HL-60 (cell line): ENCODE results near the gene CEND1.

Source experiments
- DNase-seq, 2 experiments: peaks; one replicate each; pipeline ENCODE4 v3.0.0-alpha.2; 2010 to 2020; ENCODE audit warnings: low read depth in 1 of 2, low spot score in 1 of 2
- H3K27ac ChIP-seq: fragments of 250-450 bp; sonication (Bioruptor Pico); replicated peaks from 2 replicates; pipeline ENCODE4 v1.5.1; 2020; ENCODE audit warnings: mild to moderate bottlenecking, moderate library complexity
- H3K27me3 ChIP-seq: fragments of 250-450 bp; sonication (Bioruptor Pico); 2 replicates; pipeline ENCODE4 v1.5.1; 2021; ENCODE audit warnings: mild to moderate bottlenecking, moderate library complexity; ENCODE audit not compliant: insufficient read depth, poor library complexity, severe bottlenecking
- H3K4me3 ChIP-seq: replicated peaks from 2 replicates; pipeline ENCODE4 v1.5.1; 2011; ENCODE audit warnings: mild to moderate bottlenecking, control low read depth, low read length; ENCODE audit not compliant: insufficient read depth
- CTCF ChIP-seq: IDR thresholded peaks from one replicate; pipeline ENCODE4 v1.5.1; 2011; ENCODE audit warnings: low read length, control low read depth, inconsistent platforms; ENCODE audit not compliant: insufficient read depth
- GABPA ChIP-seq: IDR thresholded peaks from 2 replicates; pipeline ENCODE4 v1.6.1; 2012; ENCODE audit warnings: low read depth
- POLR2AphosphoS5 ChIP-seq: IDR thresholded peaks from 2 replicates; pipeline ENCODE4 v1.6.1; 2012; ENCODE audit warnings: low read depth
- REST ChIP-seq: IDR thresholded peaks from 2 replicates; pipeline ENCODE4 v1.6.1; 2012; ENCODE audit warnings: low read depth; ENCODE audit not compliant: insufficient replicate concordance
- SPI1 ChIP-seq: IDR thresholded peaks from 2 replicates; pipeline ENCODE4 v1.6.1; 2012; ENCODE audit warnings: low read depth, mild to moderate bottlenecking, borderline replicate concordance

CEND1 gene

GRCh38 chr11:788009-788640 lies 1.8 kb downstream of the CEND1 start:
- no peak for DNase-seq
- no peak overlapping the region for H3K27ac ChIP-seq

GRCh38 chr11:787084-787675 lies 2.7 kb downstream of the CEND1 start:
- DNase-seq: no peak
- peaks cover 6% of the 10 kb centered on the region for H3K27me3 ChIP-seq
- H3K27ac ChIP-seq: no peak overlapping the region
- no peak overlapping the region for H3K4me3 ChIP-seq
- TF ChIP-seq POLR2AphosphoS5: no peak
- TF ChIP-seq SPI1: no peak
- TF ChIP-seq CTCF: no peak
- TF ChIP-seq GABPA: no peak
- TF ChIP-seq REST: no peak

More at GRCh38 chr11:788009-788640, 1.8 kb downstream of the CEND1 start:
- TF ChIP-seq SPI1 (no peak), CTCF (no peak), GABPA (no peak), REST (no peak), POLR2AphosphoS5 (no peak)
- Histone ChIP-seq H3K27me3 (peaks cover 6% of the 10 kb centered on the region), H3K4me3 (no peak overlapping the region)

- peaks cover 6% of the 10 kb centered on the region for H3K27me3 ChIP-seq
- DNase-seq: no peak
- no peak overlapping the region for H3K27ac ChIP-seq
- H3K4me3 ChIP-seq: no peak overlapping the region
- TF ChIP-seq SPI1 (no peak), POLR2AphosphoS5 (no peak), REST (no peak), GABPA (no peak), CTCF (no peak)
Observed at GRCh38 chr11:786235-787083, 3.4 kb downstream of the CEND1 start.
